Measurements from ENCODE around the gene RADX.
A peak's percentile ranks its signal among the peaks of the same experiment; 100 is the strongest.

Gene RADX

DNA sequence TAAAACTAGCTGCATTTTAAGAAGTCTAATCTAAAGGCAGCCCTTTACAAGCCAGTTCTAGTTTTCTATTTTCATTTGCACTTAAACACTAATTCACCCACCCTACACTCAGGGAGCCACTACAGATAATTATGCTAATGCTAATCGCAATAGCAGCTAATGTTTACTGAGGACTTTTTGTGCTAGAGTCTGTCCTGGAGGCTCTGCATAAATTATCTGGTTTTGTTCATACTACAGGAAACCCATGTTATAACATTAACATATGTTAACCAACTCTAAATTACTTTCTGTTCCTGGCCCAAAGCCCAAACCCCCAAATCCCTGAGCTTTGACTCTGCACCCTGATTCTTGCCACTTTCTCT, 480 bp upstream of the RADX start:
- Histone ChIP-seq H3K27ac (ENCODE audit: extremely low read depth, low read depth, low read length) (peak overlapping the region; percentile 96; the same call in 1 of the 2 replicates), H3K4me1 (ENCODE audit: control insufficient read depth, insufficient read depth, low read length) (no peaks in the 10 kb centered on the region), H3K9me3 (ENCODE audit: control insufficient read depth, insufficient read depth, low read depth, low read length) (no peaks in the 10 kb centered on the region), H3K4me3 (ENCODE audit: low read depth, low read length) (peak overlapping the region; percentile 12; the same call in 1 of the 2 replicates), H3K36me3 (ENCODE audit: control insufficient read depth in 2 of 2, insufficient read depth in 1 of 2, low read length in 2 of 2) (no peaks in the 10 kb centered on the region)
- ChIA-PET CTCF (interaction anchor here (0.6 kb wide), 1 partner anchor 7 kb away, joined by 3 read pairs; no protein-coding TSS in a partner anchor), POLR2A (interaction anchor here (0.9 to 2.1 kb wide), 3 partner anchors 11 to 116 kb away, joined by 3 to 9 read pairs (median 7); partner anchors contain the start of gene RNF128)
- no peak for TF ChIP-seq ZNF311 (tag by site-specific recombination; IDR thresholded peaks at IDR 0.05; ENCODE audit: borderline replicate concordance)
- no peak for TF ChIP-seq RBAK (tag by site-specific recombination; IDR thresholded peaks at IDR 0.05)
- TF ChIP-seq ZNF202 (tag by site-specific recombination; IDR thresholded peaks at IDR 0.05; ENCODE audit: borderline replicate concordance), result no peak
- TF ChIP-seq ZNF19 (tag by site-specific recombination; IDR thresholded peaks at IDR 0.05; ENCODE audit: low read depth), result no peak
- no peak for TF ChIP-seq ZBTB49 (tag by site-specific recombination; IDR thresholded peaks at IDR 0.05; ENCODE audit: low read depth)
- no peak for TF ChIP-seq KLF16 (tag by site-specific recombination; IDR thresholded peaks at IDR 0.05)
- no peak for TF ChIP-seq PRDM4 (tag by site-specific recombination; IDR thresholded peaks at IDR 0.05)
- no peak for TF ChIP-seq GLI4 (tag by site-specific recombination; IDR thresholded peaks at IDR 0.05)
- no peak for TF ChIP-seq ZNF175 (tag by site-specific recombination; IDR thresholded peaks at IDR 0.05)
- TF ChIP-seq ZNF266 (tag by site-specific recombination; IDR thresholded peaks at IDR 0.05; ENCODE audit: low read depth), result no peak
- TF ChIP-seq SP7 (tag by site-specific recombination; IDR thresholded peaks at IDR 0.05), result no peak
- TF ChIP-seq ZBTB44 (tag by site-specific recombination; IDR thresholded peaks at IDR 0.05), result no peak
- no peak for TF ChIP-seq ZSCAN23 (tag by site-specific recombination; IDR thresholded peaks at IDR 0.05)
- TF ChIP-seq, protein P1, sequence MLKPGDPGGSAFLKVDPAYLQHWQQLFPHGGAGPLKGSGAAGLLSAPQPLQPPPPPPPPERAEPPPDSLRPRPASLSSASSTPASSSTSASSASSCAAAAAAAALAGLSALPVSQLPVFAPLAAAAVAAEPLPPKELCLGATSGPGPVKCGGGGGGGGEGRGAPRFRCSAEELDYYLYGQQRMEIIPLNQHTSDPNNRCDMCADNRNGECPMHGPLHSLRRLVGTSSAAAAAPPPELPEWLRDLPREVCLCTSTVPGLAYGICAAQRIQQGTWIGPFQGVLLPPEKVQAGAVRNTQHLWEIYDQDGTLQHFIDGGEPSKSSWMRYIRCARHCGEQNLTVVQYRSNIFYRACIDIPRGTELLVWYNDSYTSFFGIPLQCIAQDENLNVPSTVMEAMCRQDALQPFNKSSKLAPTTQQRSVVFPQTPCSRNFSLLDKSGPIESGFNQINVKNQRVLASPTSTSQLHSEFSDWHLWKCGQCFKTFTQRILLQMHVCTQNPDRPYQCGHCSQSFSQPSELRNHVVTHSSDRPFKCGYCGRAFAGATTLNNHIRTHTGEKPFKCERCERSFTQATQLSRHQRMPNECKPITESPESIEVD (tag by site-specific recombination; IDR thresholded peaks at IDR 0.05), result no peak
- TF ChIP-seq, protein P2, sequence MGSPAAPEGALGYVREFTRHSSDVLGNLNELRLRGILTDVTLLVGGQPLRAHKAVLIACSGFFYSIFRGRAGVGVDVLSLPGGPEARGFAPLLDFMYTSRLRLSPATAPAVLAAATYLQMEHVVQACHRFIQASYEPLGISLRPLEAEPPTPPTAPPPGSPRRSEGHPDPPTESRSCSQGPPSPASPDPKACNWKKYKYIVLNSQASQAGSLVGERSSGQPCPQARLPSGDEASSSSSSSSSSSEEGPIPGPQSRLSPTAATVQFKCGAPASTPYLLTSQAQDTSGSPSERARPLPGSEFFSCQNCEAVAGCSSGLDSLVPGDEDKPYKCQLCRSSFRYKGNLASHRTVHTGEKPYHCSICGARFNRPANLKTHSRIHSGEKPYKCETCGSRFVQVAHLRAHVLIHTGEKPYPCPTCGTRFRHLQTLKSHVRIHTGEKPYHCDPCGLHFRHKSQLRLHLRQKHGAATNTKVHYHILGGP (tag by site-specific recombination; IDR thresholded peaks at IDR 0.05), result no peak
- no peak for TF ChIP-seq ZNF558 (tag by site-specific recombination; IDR thresholded peaks at IDR 0.05)
- TF ChIP-seq OSR2 (tag by site-specific recombination; IDR thresholded peaks at IDR 0.05), result no peak
- no peak for TF ChIP-seq ZNF391 (tag by site-specific recombination; IDR thresholded peaks at IDR 0.05; ENCODE audit: borderline replicate concordance, low read depth)
- no peak for TF ChIP-seq ZBTB7A (tag by site-specific recombination; IDR thresholded peaks at IDR 0.05; ENCODE audit: low read depth)
